HK-2 (cell line): ENCODE measurements around the gene THSD7B.
"Not testable (repeated sequence)": the region's sequence is repeated elsewhere in the genome, so short reads cannot be mapped to it uniquely, and the experiment has no call there.

Source experiments
- DNase-seq: peaks from one replicate; pipeline ENCODE4 v3.0.0-alpha.2; 2018; ENCODE audit not compliant: unreplicated experiment

The THSD7B gene

GRCh38 chr2:137250401-137250800 is 485.1 kb downstream of the THSD7B start:
- DNase-seq = no peak

- DNase-seq = no peak
Measured at GRCh38 chr2:137251045-137251444, 485.7 kb downstream of the THSD7B start.

GRCh38 chr2:137252934-137253333 is 487.6 kb downstream of the THSD7B start:
- no peak for DNase-seq

- DNase-seq = no peak
Measured at GRCh38 chr2:137254052-137254451, 488.7 kb downstream of the THSD7B start.

GRCh38 chr2:137255345-137255744 is 490.0 kb downstream of the THSD7B start:
- no peak for DNase-seq

- DNase-seq = no peak
Measured at GRCh38 chr2:137255990-137256389, 490.6 kb downstream of the THSD7B start.

- DNase-seq = no peak
Measured at GRCh38 chr2:137261881-137262585, 496.7 kb downstream of the THSD7B start.

GRCh38 chr2:137262594-137262993 is 497.2 kb downstream of the THSD7B start:
- DNase-seq = no peak

- no peak for DNase-seq
Measured at GRCh38 chr2:137287913-137288639, 522.7 kb downstream of the THSD7B start.

GRCh38 chr2:137291836-137292570 is 526.7 kb downstream of the THSD7B start:
- no peak for DNase-seq

GRCh38 chr2:137298377-137298776 is 533.0 kb downstream of the THSD7B start:
- DNase-seq = no peak

GRCh38 chr2:137300987-137301386 is 535.6 kb downstream of the THSD7B start:
- no peak for DNase-seq

GRCh38 chr2:137302957-137303356 is 537.6 kb downstream of the THSD7B start:
- DNase-seq = no peak

GRCh38 chr2:137316075-137316474 is 550.7 kb downstream of the THSD7B start:
- DNase-seq = no peak

- no peak for DNase-seq
Measured at GRCh38 chr2:137321566-137321965, 556.2 kb downstream of the THSD7B start.

- not testable (repeated sequence) for DNase-seq
Measured at GRCh38 chr2:137331562-137331961, 566.2 kb downstream of the THSD7B start.

GRCh38 chr2:137333386-137334165 is 568.2 kb downstream of the THSD7B start:
- no peak for DNase-seq

- no peak for DNase-seq
Measured at GRCh38 chr2:137336067-137336466, 570.7 kb downstream of the THSD7B start.

GRCh38 chr2:137339051-137339450 is 573.7 kb downstream of the THSD7B start:
- no peak for DNase-seq

- no peak for DNase-seq
Measured at GRCh38 chr2:137345994-137346393, 580.6 kb downstream of the THSD7B start.

GRCh38 chr2:137348301-137348700 is 583.0 kb downstream of the THSD7B start:
- no peak for DNase-seq

- DNase-seq = no peak
Measured at GRCh38 chr2:137357634-137358033, 592.3 kb downstream of the THSD7B start.
